Measurements from ENCODE around the gene CD48.

CD48 gene

DNA sequence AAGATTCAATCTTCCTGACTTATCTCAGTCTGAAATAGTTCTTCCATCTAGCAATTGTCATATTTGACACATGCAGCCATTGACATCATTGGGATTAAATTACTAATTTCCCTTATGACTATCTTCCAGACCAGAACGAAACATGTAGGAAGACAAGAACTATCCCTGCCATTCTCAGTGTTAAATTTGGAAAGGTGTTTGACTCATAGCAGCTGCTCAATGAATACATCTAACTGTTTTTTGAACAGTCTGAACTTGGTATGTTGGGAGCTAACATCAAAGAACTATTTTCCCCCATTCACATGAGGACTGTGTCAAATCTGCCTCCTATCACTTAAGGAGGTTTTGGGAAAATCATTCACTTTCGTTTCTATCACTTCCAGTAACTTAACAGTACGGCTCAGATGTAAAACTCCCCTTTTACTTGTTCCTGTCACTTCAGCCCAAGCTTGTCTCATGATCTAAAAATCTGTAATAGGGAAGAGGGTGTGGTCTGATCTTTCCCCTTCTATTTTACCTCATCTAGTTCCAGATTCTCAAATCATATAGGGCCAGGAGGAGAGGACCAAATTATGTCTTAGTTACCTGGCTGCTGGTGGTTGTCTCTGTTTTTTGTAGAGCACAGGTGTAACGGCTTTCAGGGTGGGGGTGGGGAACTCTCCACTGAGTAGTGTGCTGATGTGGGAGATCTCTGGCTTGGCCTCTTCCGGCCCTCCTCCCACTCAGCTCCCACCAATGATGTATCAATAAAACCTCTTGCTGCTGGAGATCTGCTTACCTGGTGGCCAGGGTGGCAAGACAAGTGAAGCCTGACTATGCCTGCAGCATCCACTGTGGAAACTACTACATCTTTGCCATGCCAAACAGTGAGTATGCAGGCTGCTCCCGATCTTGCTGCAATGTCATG lies 38.6 kb downstream of the CD48 start:
- H3K27ac ChIP-seq (ENCODE audit: low read depth, low read length): peak overlapping the region; percentile 83
- no peaks in the 10 kb centered on the region for H3K36me3 ChIP-seq (ENCODE audit: insufficient read depth, low read length)
- 85% methylated on average over 6 of the region's 6 CpGs for WGBS
- H3K9ac ChIP-seq (ENCODE audit: low read depth, low read length): peak overlapping the region; percentile 12; the same call in 1 of the 2 replicates
- H3K9me3 ChIP-seq (ENCODE audit: insufficient read depth, low read depth, low read length): peaks cover 15% of the 10 kb centered on the region
- H3K4me3 ChIP-seq (ENCODE audit: low read length): no peak overlapping the region; the same call in 1 of the 2 replicates
- H3K4me1 ChIP-seq (ENCODE audit: insufficient read depth, low read length): peaks cover 44% of the 10 kb centered on the region
- no peaks in the 10 kb centered on the region for H3K27me3 ChIP-seq (ENCODE audit: insufficient read depth, low read length)

DNA sequence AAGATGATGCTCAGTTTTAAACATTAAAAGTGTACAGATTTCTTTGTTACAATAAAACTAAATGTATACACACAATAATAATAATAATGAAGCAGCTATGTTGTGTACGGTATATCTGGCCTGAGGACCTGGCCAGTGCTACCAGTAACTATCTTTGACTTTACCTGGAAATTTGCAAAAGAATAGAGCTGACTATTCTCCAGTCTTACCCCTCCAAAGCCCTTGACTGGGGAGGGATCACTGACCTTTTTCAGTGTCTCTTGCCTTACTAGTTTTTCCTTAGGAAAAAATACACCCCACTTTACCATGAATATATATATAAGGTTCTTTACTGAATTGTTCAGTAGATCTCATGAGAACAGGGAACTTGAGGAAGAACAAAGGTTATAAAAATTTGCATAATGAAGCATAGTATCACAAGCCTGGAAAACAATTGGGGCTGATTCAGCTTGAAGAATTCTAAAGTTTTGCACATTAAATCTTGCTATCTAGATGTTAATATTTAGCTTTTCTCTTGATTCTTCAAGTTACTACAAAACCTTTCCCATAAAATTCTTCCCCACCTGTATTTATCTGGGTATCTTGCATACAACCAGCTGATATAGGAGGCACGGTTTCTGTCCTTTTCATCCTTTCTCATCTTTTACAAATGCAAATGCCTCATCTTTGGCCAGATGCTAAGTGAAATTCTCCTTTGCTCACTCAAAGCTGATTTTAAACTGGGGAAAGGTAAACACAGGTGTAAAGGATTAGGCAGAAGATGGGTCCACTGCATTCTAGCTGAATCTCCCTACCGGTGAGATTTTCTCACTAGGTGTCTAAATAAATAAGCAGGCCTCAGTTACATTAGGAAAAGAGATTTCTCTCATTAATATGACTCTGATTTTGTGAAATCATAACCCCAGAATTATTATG lies 39.8 kb downstream of the CD48 start:
- Histone ChIP-seq H3K27ac (ENCODE audit: low read depth, low read length) (peak overlapping the region; percentile 83), H3K27me3 (ENCODE audit: insufficient read depth, low read length) (no peaks in the 10 kb centered on the region), H3K9ac (ENCODE audit: low read depth, low read length) (peak overlapping the region; percentile 12; the same call in 1 of the 2 replicates), H3K36me3 (ENCODE audit: insufficient read depth, low read length) (no peaks in the 10 kb centered on the region), H3K4me3 (ENCODE audit: low read length) (peak overlapping the region; percentile 4; the same call in 1 of the 2 replicates), H3K4me1 (ENCODE audit: insufficient read depth, low read length) (peaks cover 44% of the 10 kb centered on the region), H3K9me3 (ENCODE audit: insufficient read depth, low read depth, low read length) (peaks cover 15% of the 10 kb centered on the region)
- 2% methylated on average over 2 of the region's 3 CpGs for WGBS

DNA sequence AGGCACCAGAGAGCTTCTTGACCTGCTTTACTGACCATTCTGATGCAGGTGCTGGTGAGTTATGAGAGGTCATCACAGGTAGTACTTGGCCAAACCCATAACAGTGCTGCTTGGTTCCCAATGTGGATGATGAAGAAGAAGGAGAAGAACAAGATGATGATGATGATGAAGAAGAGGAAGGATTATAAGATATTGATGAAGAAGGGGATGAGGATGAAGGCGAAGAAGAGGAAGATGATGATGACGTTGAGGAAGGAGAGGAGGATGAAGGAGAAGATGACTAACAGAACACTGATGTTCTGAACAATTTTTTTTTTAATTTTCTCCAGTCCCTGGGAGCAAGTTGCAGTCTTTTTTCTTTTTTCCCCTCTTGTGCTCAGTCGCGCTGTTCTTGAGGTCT lies 40.9 kb downstream of the CD48 start:
- Histone ChIP-seq H3K27ac (ENCODE audit: low read depth, low read length) (no peak overlapping the region), H3K4me1 (ENCODE audit: insufficient read depth, low read length) (peaks cover 51% of the 10 kb centered on the region), H3K9me3 (ENCODE audit: insufficient read depth, low read depth, low read length) (peaks cover 15% of the 10 kb centered on the region), H3K9ac (ENCODE audit: low read depth, low read length) (no peak overlapping the region), H3K27me3 (ENCODE audit: insufficient read depth, low read length) (no peaks in the 10 kb centered on the region), H3K36me3 (ENCODE audit: insufficient read depth, low read length) (no peaks in the 10 kb centered on the region), H3K4me3 (ENCODE audit: low read length) (no peak overlapping the region)
- 99% methylated on average over 4 of the region's 4 CpGs for WGBS

DNA sequence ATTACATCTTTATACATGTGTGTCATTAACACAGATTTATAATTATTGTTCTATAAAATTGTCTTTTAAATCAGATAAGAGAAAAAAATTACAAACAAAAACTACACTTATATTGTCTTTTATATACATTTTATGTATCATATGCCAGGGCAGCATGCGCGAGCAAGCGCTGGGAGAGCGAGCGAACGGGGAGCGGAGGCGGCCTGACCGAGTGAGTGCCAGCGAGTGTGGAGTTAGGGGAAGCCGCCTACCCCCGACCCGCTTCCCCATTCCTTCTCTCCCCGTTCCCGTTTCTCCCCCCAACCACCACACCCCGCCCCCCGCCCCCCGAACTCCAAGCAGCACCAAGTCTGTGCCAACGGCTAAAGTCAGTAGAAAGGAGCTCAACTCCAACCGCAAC lies 41.8 kb downstream of the CD48 start:
- Histone ChIP-seq H3K4me3 (ENCODE audit: low read length) (no peak overlapping the region), H3K36me3 (ENCODE audit: insufficient read depth, low read length) (no peaks in the 10 kb centered on the region), H3K27ac (ENCODE audit: low read depth, low read length) (no peak overlapping the region), H3K9me3 (ENCODE audit: insufficient read depth, low read depth, low read length) (peaks cover 15% of the 10 kb centered on the region), H3K27me3 (ENCODE audit: insufficient read depth, low read length) (no peaks in the 10 kb centered on the region), H3K4me1 (ENCODE audit: insufficient read depth, low read length) (peaks cover 49% of the 10 kb centered on the region), H3K9ac (ENCODE audit: low read depth, low read length) (no peak overlapping the region)
- 95% methylated on average over 19 of the region's 20 CpGs for WGBS

DNA sequence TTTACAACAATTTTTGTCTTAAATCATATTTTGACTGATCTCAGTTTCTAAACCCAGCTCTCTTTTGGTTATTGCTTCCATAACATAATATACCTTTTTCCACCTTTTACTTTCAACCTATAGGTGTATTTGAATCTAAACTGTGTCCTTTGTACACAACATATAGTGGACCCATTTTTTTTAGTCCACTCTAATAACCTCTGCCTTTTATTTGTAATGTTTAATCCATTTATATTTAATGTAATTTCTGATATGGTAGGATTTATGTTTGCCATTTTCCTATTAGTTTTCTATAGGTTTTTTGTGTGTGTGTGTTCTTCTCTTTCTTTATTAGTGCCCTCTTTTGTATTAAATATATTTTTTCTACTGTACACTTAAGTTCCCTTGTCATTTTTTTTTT lies 42.3 kb downstream of the CD48 start:
- H3K27me3 ChIP-seq (ENCODE audit: insufficient read depth, low read length): no peaks in the 10 kb centered on the region
- H3K4me3 ChIP-seq (ENCODE audit: low read length): no peak overlapping the region
- H3K36me3 ChIP-seq (ENCODE audit: insufficient read depth, low read length): no peaks in the 10 kb centered on the region
- H3K9ac ChIP-seq (ENCODE audit: low read depth, low read length): no peak overlapping the region
- peaks cover 15% of the 10 kb centered on the region for H3K9me3 ChIP-seq (ENCODE audit: insufficient read depth, low read depth, low read length)
- no peak overlapping the region for H3K27ac ChIP-seq (ENCODE audit: low read depth, low read length)
- peaks cover 46% of the 10 kb centered on the region for H3K4me1 ChIP-seq (ENCODE audit: insufficient read depth, low read length)

DNA sequence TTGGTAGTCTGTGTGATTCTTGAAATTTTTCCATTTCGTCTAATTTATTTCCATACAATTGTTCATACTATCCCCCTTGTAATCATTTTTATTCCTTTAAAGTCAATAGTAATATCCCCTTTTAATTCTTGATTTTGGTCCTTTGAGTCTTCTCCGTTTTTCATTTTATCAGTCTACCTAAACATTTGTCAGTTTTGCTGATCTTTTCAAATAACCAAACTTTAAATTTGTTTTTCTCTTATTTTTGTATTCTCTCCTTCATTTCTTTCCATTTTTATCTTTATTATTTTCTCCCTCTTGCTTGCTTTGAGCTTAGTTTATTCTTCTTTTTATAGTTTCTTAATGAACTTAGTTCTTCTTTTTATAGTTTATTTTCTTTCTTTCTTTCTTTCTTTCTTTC lies 43.7 kb downstream of the CD48 start:
- Histone ChIP-seq H3K4me1 (ENCODE audit: insufficient read depth, low read length) (peaks cover 32% of the 10 kb centered on the region), H3K27ac (ENCODE audit: low read depth, low read length) (no peak overlapping the region)
- 95% methylated on average over 2 of the region's 2 CpGs for WGBS

DNA sequence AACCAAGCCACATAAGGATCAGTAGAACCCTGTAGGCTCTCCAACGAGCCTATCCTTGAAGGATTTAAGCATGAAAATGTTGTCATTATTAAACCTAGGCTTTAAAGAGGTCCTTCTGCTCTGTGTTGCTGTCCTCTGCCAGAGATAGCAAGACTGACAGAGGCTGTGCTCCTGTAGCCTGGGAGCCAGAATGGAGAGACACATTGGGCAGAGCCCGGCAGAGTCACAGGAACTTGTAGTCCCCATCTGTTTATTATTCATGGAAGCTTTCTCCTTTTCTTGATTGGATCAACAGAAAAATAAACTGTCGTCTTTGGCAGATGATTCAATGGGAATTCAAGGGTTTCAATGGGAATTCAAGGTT lies 45.6 kb downstream of the CD48 start:
- H3K36me3 ChIP-seq (ENCODE audit: insufficient read depth, low read length): no peaks in the 10 kb centered on the region
- H3K4me1 ChIP-seq (ENCODE audit: insufficient read depth, low read length): peaks cover 14% of the 10 kb centered on the region
- 0 out of 2 replicates have a peak overlapping the region, but pooled peaks have one; percentile 7 for H3K9ac ChIP-seq (ENCODE audit: low read depth, low read length)
- no peak overlapping the region for H3K4me3 ChIP-seq (ENCODE audit: low read length)
- 73% methylated on average over 3 of the region's 3 CpGs for WGBS
- H3K27me3 ChIP-seq (ENCODE audit: insufficient read depth, low read length): no peaks in the 10 kb centered on the region
- H3K9me3 ChIP-seq (ENCODE audit: insufficient read depth, low read depth, low read length): peaks cover 15% of the 10 kb centered on the region
- peak overlapping the region; percentile 68; the same call in 1 of the 2 replicates for H3K27ac ChIP-seq (ENCODE audit: low read depth, low read length)

More for the DNA sequence above, 43.7 kb downstream of the CD48 start:
- Histone ChIP-seq H3K9ac (ENCODE audit: low read depth, low read length) (no peak overlapping the region), H3K4me3 (ENCODE audit: low read length) (no peak overlapping the region), H3K27me3 (ENCODE audit: insufficient read depth, low read length) (no peaks in the 10 kb centered on the region), H3K9me3 (ENCODE audit: insufficient read depth, low read depth, low read length) (peaks cover 15% of the 10 kb centered on the region), H3K36me3 (ENCODE audit: insufficient read depth, low read length) (no peaks in the 10 kb centered on the region)

DNA sequence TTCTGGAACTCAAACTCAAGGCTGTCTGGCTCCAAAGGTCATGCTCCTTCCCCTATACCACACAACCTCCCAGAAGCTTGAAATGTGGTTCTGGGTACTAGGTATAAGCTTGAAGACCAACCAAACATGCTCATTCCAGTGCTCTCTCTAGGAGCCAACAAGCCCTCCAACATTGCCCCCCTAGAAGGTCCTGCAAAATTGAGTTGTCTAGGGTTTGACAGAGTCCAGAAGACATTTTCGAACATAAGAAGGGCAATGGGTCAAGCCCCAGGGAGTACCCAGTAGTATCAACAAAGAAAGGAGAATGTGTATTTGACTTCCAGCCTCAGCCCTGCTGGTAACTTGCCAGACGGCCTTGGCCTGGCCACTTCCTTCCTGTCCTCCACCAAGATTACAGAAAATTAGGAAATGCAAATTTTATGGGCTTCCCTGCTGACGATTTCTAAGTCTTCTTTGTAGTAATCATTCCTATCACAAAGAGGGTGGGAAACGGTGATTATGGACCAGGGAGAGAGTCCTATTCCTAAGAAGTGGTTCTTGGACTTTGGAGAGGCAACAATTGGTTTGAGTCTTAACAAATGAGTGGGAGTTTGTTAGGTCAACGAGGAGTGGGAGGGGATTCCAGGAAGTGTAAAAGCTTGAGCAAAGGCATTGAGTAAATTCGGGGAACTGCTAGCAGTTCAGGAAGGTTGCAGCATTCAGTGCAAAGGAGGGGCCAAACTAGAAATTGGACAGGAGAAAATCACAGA lies 46.1 kb downstream of the CD48 start:
- WGBS: 48% methylated on average over 6 of the region's 6 CpGs
- Histone ChIP-seq H3K27ac (ENCODE audit: low read depth, low read length) (peak overlapping the region; percentile 68; the same call in 1 of the 2 replicates), H3K4me3 (ENCODE audit: low read length) (no peak overlapping the region), H3K4me1 (ENCODE audit: insufficient read depth, low read length) (peaks cover 9% of the 10 kb centered on the region; the same call in 1 of the 2 replicates), H3K9me3 (ENCODE audit: insufficient read depth, low read depth, low read length) (peaks cover 15% of the 10 kb centered on the region), H3K27me3 (ENCODE audit: insufficient read depth, low read length) (no peaks in the 10 kb centered on the region), H3K9ac (ENCODE audit: low read depth, low read length) (no peak overlapping the region), H3K36me3 (ENCODE audit: insufficient read depth, low read length) (no peaks in the 10 kb centered on the region)

DNA sequence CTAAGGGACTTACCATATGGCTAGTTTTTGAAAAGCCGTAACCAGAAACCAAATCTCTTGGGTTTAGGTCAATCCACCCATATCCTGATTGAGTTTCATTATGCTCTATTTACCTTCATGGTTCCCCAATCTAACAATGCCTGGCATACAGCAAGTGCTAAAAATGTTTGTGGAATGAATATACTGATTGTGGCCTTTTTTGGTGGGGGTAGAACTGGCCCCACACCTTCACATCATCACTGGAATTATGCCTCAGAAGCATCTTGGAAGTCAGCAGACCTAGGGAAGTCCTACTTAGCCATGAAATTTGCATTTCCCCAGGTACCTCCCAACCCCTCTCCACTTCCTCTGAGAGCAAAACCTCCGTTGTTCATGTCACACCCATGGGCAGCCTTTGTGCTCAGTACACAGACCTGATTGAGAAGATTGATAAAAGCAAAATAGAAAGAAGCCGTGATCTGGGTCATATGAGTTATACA lies 47.0 kb downstream of the CD48 start:
- H3K9ac ChIP-seq (ENCODE audit: low read depth, low read length): no peak overlapping the region
- peaks cover 9% of the 10 kb centered on the region; the same call in 1 of the 2 replicates for H3K4me1 ChIP-seq (ENCODE audit: insufficient read depth, low read length)
- H3K27me3 ChIP-seq (ENCODE audit: insufficient read depth, low read length): no peaks in the 10 kb centered on the region
- H3K36me3 ChIP-seq (ENCODE audit: insufficient read depth, low read length): no peaks in the 10 kb centered on the region
- H3K9me3 ChIP-seq (ENCODE audit: insufficient read depth, low read depth, low read length): peaks cover 14% of the 10 kb centered on the region
- H3K4me3 ChIP-seq (ENCODE audit: low read length): no peak overlapping the region
- over 99% methylated on average over 3 of the region's 3 CpGs for WGBS
- H3K27ac ChIP-seq (ENCODE audit: low read depth, low read length): no peak overlapping the region

DNA sequence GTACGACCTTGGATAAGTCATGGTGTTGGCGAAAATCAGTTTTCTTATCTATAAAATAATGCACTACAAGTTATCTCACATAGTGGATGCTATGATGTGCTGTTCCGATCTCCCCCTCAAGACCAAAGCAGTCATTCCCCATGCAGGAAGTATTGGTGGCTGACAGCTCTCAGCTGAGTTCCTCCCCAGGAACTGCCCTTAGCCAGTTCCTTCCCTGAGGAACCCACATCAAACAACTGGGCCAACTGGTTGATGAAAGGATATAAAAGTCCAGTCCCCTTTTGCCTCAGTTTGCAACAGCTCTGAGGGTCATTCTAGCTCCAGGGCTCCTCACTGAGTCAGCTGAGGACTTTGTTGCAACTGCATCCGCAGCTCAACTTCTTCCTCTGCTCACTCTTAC lies 48.7 kb downstream of the CD48 start:
- H3K4me3 ChIP-seq (ENCODE audit: low read length): no peak overlapping the region
- H3K9ac ChIP-seq (ENCODE audit: low read depth, low read length): no peak overlapping the region
- no peaks in the 10 kb centered on the region for H3K9me3 ChIP-seq (ENCODE audit: insufficient read depth, low read depth, low read length)
- H3K4me1 ChIP-seq (ENCODE audit: insufficient read depth, low read length): peaks cover 9% of the 10 kb centered on the region; the same call in 1 of the 2 replicates
- H3K27me3 ChIP-seq (ENCODE audit: insufficient read depth, low read length): no peaks in the 10 kb centered on the region
- H3K36me3 ChIP-seq (ENCODE audit: insufficient read depth, low read length): no peaks in the 10 kb centered on the region
- 95% methylated on average over 2 of the region's 4 CpGs for WGBS
- no peak overlapping the region for H3K27ac ChIP-seq (ENCODE audit: low read depth, low read length)
